ENCODE data around the gene PLA2G4E. TPM values are rescaled to one million over a fixed set of nuclear protein-coding genes. Genes with fewer than 3 reads are reported as not detected.
A peak's percentile ranks its signal among the peaks of the same experiment; 100 is the strongest.

PLA2G4E gene
- total RNA-seq, 1 experiment from 2014 or later = not detected

DNA sequence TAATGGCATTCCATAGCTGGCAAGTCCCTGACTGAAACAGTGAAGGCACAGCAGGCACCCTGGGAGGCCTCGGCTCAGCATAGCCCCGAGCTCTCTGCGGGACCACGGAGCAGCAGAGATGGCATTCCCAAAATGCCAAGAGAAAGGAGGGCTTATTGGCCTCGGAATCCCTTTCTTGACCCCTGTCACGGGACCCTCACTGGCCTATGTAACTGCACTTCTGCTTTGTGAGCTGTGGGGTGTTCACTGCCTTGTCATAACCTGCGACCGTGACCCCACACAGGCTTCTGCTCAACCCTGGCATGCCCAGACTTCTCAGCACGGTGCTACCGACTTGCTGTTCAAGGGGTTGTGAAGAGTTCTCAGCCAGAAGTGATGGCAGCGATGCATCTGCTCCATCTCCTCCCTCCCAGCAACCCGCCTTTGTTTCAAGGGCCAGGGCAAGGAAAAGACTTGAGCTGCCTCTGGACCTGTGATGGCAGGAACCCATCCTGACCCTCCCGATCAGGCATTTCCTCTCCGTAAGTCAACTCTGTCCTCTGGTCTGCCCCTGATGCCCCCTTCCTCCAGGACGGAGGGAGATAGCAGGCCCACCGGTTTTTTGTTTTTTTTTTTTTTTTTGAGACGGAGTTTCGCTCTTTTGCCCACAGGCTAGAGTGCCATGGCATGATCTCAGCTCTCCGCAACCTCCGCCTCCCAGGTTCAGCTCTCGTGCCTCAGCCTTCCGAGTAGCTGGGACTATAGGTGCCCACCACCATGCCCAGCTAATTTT is 79.0 kb downstream of the PLA2G4E start:
- Histone ChIP-seq H3K36me3 (ENCODE audit: control insufficient read depth in 1 of 2, insufficient read depth in 2 of 2, low read length in 2 of 2) (peaks cover 0 to 7% of the 10 kb centered on the region in 2 experiments; a peak in 1 of 4 replicates), H3K4me3 (replicated peaks in 1 of 2; ENCODE audit: low read depth in 1 of 2, low read length in 2 of 2) (no peak overlapping the region), H3K9me2 (ENCODE audit: insufficient read depth) (no peaks in the 10 kb centered on the region), H3K4me2 (ENCODE audit: low read length) (peak overlapping the region; percentile 73), H3K79me2 (ENCODE audit: insufficient read depth, low read length) (peaks cover 47% of the 10 kb centered on the region; the same call in 1 of the 2 replicates), H2AFZ (ENCODE audit: low read depth, low read length, poor library complexity, severe bottlenecking) (no peak overlapping the region), H4K20me1 (ENCODE audit: insufficient read depth) (no peaks in the 10 kb centered on the region), H3K27me3 (ENCODE audit: insufficient read depth, low read length) (no peaks in the 10 kb centered on the region), H3K4me1 (ENCODE audit: control insufficient read depth in 1 of 2, insufficient read depth in 2 of 2, low read length in 2 of 2) (peaks cover 40 to 93% of the 10 kb centered on the region in 2 experiments), H3K9ac (ENCODE audit: low read length) (peak overlapping the region; percentile 30), H3K9me3 (ENCODE audit: control insufficient read depth in 1 of 2, insufficient read depth in 1 of 2, low read depth in 1 of 2, low read length in 2 of 2) (no peaks in the 10 kb centered on the region), H3K27ac (ENCODE audit: low read depth, low read length) (no peak overlapping the region)
- POLR2A ChIA-PET = interaction anchor here (0.8 to 1.6 kb wide), 3 partner anchors 29 to 47 kb away, joined by 3 to 7 read pairs (median 7); partner anchors contain the start of gene EHD4
- ATAC-seq (no peak), DNase-seq (ENCODE audit: low read depth, low spot score) (no peak)
- TF ChIP-seq, protein P1, sequence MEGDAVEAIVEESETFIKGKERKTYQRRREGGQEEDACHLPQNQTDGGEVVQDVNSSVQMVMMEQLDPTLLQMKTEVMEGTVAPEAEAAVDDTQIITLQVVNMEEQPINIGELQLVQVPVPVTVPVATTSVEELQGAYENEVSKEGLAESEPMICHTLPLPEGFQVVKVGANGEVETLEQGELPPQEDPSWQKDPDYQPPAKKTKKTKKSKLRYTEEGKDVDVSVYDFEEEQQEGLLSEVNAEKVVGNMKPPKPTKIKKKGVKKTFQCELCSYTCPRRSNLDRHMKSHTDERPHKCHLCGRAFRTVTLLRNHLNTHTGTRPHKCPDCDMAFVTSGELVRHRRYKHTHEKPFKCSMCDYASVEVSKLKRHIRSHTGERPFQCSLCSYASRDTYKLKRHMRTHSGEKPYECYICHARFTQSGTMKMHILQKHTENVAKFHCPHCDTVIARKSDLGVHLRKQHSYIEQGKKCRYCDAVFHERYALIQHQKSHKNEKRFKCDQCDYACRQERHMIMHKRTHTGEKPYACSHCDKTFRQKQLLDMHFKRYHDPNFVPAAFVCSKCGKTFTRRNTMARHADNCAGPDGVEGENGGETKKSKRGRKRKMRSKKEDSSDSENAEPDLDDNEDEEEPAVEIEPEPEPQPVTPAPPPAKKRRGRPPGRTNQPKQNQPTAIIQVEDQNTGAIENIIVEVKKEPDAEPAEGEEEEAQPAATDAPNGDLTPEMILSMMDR (IDR thresholded peaks at IDR 0.05 in 2 of 3, conservative IDR thresholded peaks at IDR 0.05 in 1 of 3; ENCODE audit: borderline replicate concordance in 1 of 3, insufficient read depth in 1 of 3, low read depth in 2 of 3, low read length in 2 of 3) = no peak
- RAD21 ChIA-PET (ENCODE audit: low non-redundant PET in 1 of 2, low total read pairs in 2 of 2, uncharacterized antibody in 2 of 2, unreplicated experiment in 2 of 2) = no interaction called here
- CTCF ChIA-PET = interaction anchor here (0.6 kb wide), 1 partner anchor 37 kb away, joined by 3 read pairs; no protein-coding TSS in a partner anchor
- BruUV-seq (replicated peaks) = TSS peak; percentile 4
- intact Hi-C loops (cut with micrococcal nuclease) = no loop called here

DNA sequence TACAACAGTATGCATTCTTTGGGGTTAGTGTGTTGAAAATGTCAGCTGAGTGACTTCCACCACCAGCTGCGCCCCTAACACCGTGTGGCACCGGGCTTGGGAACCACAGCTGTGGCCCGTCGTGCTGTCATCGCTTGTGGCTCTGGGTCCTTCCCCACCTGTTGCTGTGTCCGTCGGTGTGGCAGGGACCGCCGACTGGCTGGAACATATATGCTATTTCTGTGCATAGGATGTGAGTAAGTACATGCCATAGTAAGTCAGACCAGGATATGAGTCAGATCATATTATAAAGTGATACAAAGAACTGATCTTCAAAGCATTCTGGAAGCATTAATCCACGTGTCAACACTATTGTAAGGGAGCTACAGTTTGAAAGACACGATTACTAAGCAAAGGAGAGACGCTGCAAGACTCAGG is 80.4 kb downstream of the PLA2G4E start:
- H3K27ac ChIP-seq (ENCODE audit: low read depth, low read length) = peak overlapping the region; percentile 43
- H3K9me2 ChIP-seq (ENCODE audit: insufficient read depth) = no peaks in the 10 kb centered on the region
- intact Hi-C loops (cut with micrococcal nuclease) = no loop called here
- no TSS peak for BruUV-seq (replicated peaks)
- H3K4me2 ChIP-seq (ENCODE audit: low read length) = peak overlapping the region; percentile 73
- peaks cover 0 to 11% of the 10 kb centered on the region in 2 experiments; a peak in 1 of 4 replicates for H3K36me3 ChIP-seq (ENCODE audit: control insufficient read depth in 1 of 2, insufficient read depth in 2 of 2, low read length in 2 of 2)
- CTCF ChIA-PET = interaction anchor here (0.5 to 1.1 kb wide), 3 partner anchors 20 to 36 kb away, joined by 3 to 4 read pairs (median 3); no protein-coding TSS in a partner anchor
- ATAC-seq (peak; percentile 80), DNase-seq (ENCODE audit: low read depth, low spot score) (peak; percentile 82)
- POLR2A ChIA-PET = interaction anchor here (1.0 to 1.6 kb wide), 4 partner anchors 9 to 45 kb away, joined by 4 to 7 read pairs (median 6); partner anchors contain the start of gene EHD4
- H2AFZ ChIP-seq (ENCODE audit: low read depth, low read length, poor library complexity, severe bottlenecking) = no peak overlapping the region
- peaks cover 51% of the 10 kb centered on the region; the same call in 1 of the 2 replicates for H3K79me2 ChIP-seq (ENCODE audit: insufficient read depth, low read length)
- RAD21 ChIA-PET (ENCODE audit: low non-redundant PET in 1 of 2, low total read pairs in 2 of 2, uncharacterized antibody in 2 of 2, unreplicated experiment in 2 of 2) = interaction anchor here (0.5 to 1.3 kb wide), 2 partner anchors 31 to 361 kb away, joined by 3 to 4 read pairs; no protein-coding TSS in a partner anchor
- peaks cover 43 to 95% of the 10 kb centered on the region in 2 experiments for H3K4me1 ChIP-seq (ENCODE audit: control insufficient read depth in 1 of 2, insufficient read depth in 2 of 2, low read length in 2 of 2)
- H3K9me3 ChIP-seq (ENCODE audit: control insufficient read depth in 1 of 2, insufficient read depth in 1 of 2, low read depth in 1 of 2, low read length in 2 of 2) = no peaks in the 10 kb centered on the region; a peak in 1 of 4 replicates
- peak overlapping the region in 1 of 2 experiments; percentile 33; a peak in 2 of 4 replicates for H3K4me3 ChIP-seq (replicated peaks in 1 of 2; ENCODE audit: low read depth in 1 of 2, low read length in 2 of 2)
- H3K9ac ChIP-seq (ENCODE audit: low read length) = peak overlapping the region; percentile 50
- no peaks in the 10 kb centered on the region for H3K27me3 ChIP-seq (ENCODE audit: insufficient read depth, low read length)
- H4K20me1 ChIP-seq (ENCODE audit: insufficient read depth) = no peaks in the 10 kb centered on the region
- TF ChIP-seq POLR2AphosphoS5 (IDR thresholded peaks at IDR 0.05; ENCODE audit: low read depth, low read length) = no peak; the same call in 1 of the 2 replicates
- TF ChIP-seq CEBPB (IDR thresholded peaks at IDR 0.05; ENCODE audit: low read depth) = peak; percentile 77
- peak; percentile 91 for TF ChIP-seq SP1 (IDR thresholded peaks at IDR 0.05; ENCODE audit: low read depth)
- TF ChIP-seq, protein P2, sequence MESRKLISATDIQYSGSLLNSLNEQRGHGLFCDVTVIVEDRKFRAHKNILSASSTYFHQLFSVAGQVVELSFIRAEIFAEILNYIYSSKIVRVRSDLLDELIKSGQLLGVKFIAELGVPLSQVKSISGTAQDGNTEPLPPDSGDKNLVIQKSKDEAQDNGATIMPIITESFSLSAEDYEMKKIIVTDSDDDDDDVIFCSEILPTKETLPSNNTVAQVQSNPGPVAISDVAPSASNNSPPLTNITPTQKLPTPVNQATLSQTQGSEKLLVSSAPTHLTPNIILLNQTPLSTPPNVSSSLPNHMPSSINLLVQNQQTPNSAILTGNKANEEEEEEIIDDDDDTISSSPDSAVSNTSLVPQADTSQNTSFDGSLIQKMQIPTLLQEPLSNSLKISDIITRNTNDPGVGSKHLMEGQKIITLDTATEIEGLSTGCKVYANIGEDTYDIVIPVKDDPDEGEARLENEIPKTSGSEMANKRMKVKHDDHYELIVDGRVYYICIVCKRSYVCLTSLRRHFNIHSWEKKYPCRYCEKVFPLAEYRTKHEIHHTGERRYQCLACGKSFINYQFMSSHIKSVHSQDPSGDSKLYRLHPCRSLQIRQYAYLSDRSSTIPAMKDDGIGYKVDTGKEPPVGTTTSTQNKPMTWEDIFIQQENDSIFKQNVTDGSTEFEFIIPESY (IDR thresholded peaks at IDR 0.05; ENCODE audit: extremely low read depth, insufficient replicate concordance, low read length) = no peak
- TF ChIP-seq EZH2 (IDR thresholded peaks at IDR 0.05) = no peak
- TF ChIP-seq YY1 (IDR thresholded peaks at IDR 0.05; ENCODE audit: extremely low read depth, insufficient replicate concordance, low read depth, low read length) = peak; percentile 4
- peak; percentile 92 for TF ChIP-seq SIN3A (IDR thresholded peaks at IDR 0.05; ENCODE audit: low read depth)
- peak; percentile 95 for TF ChIP-seq JUND (IDR thresholded peaks at IDR 0.05)
- TF ChIP-seq FOSL1 (IDR thresholded peaks at IDR 0.05; ENCODE audit: low read depth) = peak; percentile 93
- TF ChIP-seq SRF (IDR thresholded peaks at IDR 0.05; ENCODE audit: low read depth) = peak; percentile 64
- peak; percentile 81 for TF ChIP-seq TCF7L2 (IDR thresholded peaks at IDR 0.05; ENCODE audit: borderline replicate concordance, extremely low read depth, insufficient read depth, insufficient read length)
- TF ChIP-seq ELF1 (IDR thresholded peaks at IDR 0.05; ENCODE audit: borderline replicate concordance, low read depth) = no peak

Data from HCT116 (cell line).